ENCODE measurements around the gene CRTAC1. TPM values are rescaled to one million over a fixed set of nuclear protein-coding genes. Genes with fewer than 3 reads are reported as not detected.

Gene CRTAC1
- total RNA-seq, 4 donors from 2014 or later = 17.5 to 35.1 (median 22.9) TPM

DNA sequence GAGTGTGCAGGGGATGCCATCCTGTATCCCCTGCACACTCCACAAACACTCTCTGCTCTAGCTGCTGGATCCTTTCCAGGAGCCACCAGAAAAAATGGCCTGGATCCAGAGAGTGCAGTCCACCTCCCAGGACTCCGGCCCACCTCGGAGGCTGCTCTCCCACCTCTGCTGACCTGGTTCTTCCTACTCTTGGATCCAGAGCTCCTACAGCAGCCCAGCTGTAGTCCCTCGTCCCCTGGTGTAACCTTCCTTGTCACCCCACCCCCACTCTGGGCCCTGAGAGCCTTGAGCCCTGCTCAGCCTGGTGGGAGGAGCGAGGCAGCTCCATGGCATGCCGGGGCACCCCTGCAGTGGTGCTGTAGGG is 126.4 kb downstream of the CRTAC1 start:
- H3K4me3 ChIP-seq = no peak overlapping the region
- TF ChIP-seq EP300 (IDR thresholded peaks at IDR 0.05) (no peak), POLR2A (IDR thresholded peaks at IDR 0.05) (no peak)
- DNase-seq (ENCODE audit: low spot score in 2 of 2) = no peak
- WGBS, 2 donors = 47 to 51% methylated on average over 5 of the region's 5 CpGs
- H3K27ac ChIP-seq = no peak overlapping the region
- H3K4me1 ChIP-seq = peaks cover 0 to 6% (median 0%) of the 10 kb centered on the region in 4 donors
- no peaks in the 10 kb centered on the region for H3K9me3 ChIP-seq
- no peaks in the 10 kb centered on the region for H3K27me3 ChIP-seq
- no peaks in the 10 kb centered on the region for H3K36me3 ChIP-seq

DNA sequence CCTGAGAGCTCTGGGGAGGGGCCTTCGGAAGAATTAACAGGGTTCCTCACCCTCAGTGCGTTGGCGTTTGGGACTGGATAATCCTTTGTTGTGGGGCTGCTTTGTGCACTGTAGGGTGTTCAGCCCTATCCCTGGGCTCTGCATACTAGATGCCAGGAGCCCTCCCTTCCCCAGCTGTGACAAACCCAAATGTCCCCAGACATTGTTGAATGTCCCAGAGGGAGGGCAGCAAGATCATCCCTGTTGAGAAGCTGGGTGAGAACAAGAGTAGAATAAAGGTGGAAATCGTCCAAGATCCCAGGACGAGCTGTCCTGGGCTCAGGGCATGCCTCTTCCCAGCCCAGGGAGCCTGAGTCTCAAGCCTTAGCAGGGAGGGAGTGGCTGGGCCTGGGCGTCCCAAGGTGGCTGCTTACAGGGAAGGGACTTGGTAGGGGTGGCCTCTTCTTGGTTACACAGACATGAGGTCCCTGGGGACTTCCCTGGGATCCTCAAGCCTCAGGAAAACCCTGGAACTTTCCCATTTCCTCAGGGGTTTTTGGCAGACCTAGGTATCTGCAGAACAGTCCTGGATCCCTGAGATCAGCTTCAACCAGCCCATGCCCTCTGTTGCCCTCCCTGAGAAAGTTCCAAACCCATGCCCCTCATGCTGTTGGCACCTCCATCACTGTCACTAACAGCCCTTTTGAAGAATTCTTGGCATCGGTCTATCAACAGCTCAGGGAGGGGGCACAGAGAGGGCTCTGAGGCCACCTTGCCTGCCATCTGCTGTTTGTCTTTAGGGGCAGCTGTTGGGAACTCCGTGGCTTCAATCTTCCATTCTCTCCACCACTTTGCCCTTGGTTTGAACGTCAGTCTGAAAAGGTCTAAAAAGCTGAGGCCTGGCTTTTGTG is 127.0 kb downstream of the CRTAC1 start:
- no peak for DNase-seq (ENCODE audit: low spot score in 2 of 2)
- no peaks in the 10 kb centered on the region for H3K27me3 ChIP-seq

DNA sequence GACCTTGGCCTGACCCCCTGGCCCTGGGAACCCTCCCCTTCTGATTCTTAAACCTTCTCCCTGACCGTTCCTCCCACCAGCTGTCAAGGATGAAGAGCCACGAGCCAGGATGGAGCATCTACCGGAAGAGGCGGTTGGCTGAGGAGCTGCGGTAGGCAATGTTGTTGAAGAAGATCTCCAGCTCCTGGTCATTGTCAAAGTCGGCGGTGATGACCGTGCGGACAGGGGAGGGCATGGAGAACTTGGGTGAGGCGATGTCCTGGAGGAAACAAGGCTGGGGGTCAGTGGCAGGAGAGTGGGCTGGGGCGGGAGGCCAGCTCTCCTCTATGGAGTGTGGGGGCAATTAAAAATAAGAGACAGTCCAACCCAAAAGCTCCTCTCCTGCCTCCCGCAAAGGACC is 129.0 kb downstream of the CRTAC1 start:
- WGBS, 2 donors = 87 to 91% methylated on average over 12 of the region's 12 CpGs
- DNase-seq (ENCODE audit: low spot score in 2 of 2) = no peak
- Histone ChIP-seq H3K4me3 (no peak overlapping the region), H3K27ac (no peak overlapping the region), H3K36me3 (no peaks in the 10 kb centered on the region), H3K4me1 (peaks cover 0 to 6% (median 0%) of the 10 kb centered on the region in 4 donors), H3K27me3 (no peaks in the 10 kb centered on the region), H3K9me3 (no peaks in the 10 kb centered on the region)
- TF ChIP-seq, protein P1, sequence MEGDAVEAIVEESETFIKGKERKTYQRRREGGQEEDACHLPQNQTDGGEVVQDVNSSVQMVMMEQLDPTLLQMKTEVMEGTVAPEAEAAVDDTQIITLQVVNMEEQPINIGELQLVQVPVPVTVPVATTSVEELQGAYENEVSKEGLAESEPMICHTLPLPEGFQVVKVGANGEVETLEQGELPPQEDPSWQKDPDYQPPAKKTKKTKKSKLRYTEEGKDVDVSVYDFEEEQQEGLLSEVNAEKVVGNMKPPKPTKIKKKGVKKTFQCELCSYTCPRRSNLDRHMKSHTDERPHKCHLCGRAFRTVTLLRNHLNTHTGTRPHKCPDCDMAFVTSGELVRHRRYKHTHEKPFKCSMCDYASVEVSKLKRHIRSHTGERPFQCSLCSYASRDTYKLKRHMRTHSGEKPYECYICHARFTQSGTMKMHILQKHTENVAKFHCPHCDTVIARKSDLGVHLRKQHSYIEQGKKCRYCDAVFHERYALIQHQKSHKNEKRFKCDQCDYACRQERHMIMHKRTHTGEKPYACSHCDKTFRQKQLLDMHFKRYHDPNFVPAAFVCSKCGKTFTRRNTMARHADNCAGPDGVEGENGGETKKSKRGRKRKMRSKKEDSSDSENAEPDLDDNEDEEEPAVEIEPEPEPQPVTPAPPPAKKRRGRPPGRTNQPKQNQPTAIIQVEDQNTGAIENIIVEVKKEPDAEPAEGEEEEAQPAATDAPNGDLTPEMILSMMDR (IDR thresholded peaks at IDR 0.05) = no peak
- no peak for TF ChIP-seq POLR2A (IDR thresholded peaks at IDR 0.05)
- no peak for TF ChIP-seq EP300 (IDR thresholded peaks at IDR 0.05)

More for the DNA sequence above, 127.0 kb downstream of the CRTAC1 start:
- Histone ChIP-seq H3K36me3 (no peaks in the 10 kb centered on the region), H3K4me1 (peaks cover 0 to 6% (median 0%) of the 10 kb centered on the region in 4 donors), H3K27ac (no peak overlapping the region), H3K4me3 (no peak overlapping the region), H3K9me3 (no peaks in the 10 kb centered on the region)
- WGBS, 2 donors = 55 to 58% methylated on average over 8 to 9 of the region's 9 CpGs
- TF ChIP-seq EP300 (IDR thresholded peaks at IDR 0.05) = no peak
- TF ChIP-seq, protein P1 (IDR thresholded peaks at IDR 0.05) = no peak
- TF ChIP-seq POLR2A (IDR thresholded peaks at IDR 0.05) = no peak

DNA sequence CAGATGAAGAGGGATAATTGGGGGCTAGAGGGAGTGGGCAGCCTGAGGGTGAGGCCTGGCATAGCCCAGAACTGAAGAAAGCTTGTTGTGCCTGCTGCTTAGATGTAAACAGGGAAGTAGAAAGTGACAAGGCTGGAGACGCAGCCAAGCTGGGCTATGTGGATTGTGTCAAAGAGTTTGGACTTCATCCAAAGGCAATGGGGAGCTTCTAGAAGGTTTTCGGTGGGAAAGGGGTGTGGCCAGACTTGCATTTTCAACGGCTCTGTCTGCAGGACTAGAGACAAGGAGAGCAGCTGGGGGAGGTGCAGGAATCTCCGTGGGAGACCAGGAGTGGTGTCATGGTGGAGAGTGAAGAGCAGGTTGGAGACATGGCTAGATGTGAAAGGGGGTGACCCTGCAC is 132.0 kb downstream of the CRTAC1 start:
- H3K36me3 ChIP-seq = no peaks in the 10 kb centered on the region
- no peak overlapping the region for H3K27ac ChIP-seq
- no peaks in the 10 kb centered on the region for H3K9me3 ChIP-seq
- TF ChIP-seq, protein P1 (IDR thresholded peaks at IDR 0.05) = no peak
- TF ChIP-seq EP300 (IDR thresholded peaks at IDR 0.05) (no peak), POLR2A (IDR thresholded peaks at IDR 0.05) (no peak)
- H3K27me3 ChIP-seq = no peaks in the 10 kb centered on the region
- no peak for DNase-seq (ENCODE audit: low spot score in 2 of 2)
- peaks cover 0 to 3% (median 0%) of the 10 kb centered on the region in 4 donors for H3K4me1 ChIP-seq
- 10 to 17% methylated on average over 4 of the region's 4 CpGs for WGBS, 2 donors
- H3K4me3 ChIP-seq = no peak overlapping the region

DNA sequence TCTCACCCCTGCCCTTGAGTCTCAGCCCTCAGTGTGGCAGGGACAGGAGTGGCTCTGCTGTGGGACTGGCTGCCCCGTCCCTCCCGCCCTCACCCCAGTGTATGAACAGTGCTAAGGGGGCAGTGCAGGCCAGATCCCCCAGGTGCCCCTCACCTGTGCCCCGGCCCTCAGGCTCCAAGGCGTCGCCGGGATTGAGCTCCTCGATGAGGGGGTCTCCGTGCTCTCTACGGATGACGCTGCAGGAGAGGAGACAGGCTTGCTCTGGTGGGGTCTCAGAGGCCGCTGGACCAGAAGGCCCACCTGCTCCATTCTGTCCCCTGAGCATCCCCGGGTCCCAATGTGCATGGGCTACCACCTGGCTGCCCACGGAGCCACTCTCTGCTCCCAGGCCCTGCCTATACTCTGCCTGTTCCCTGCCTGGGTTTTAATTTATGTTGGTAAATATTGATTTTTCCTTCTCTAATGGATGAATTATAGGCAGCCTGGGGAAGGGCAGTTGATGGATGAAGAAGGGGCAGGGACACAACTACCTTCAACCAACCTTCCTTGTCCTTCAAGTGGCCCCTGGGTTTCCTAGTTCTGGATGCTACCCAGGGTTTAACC is 133.6 kb downstream of the CRTAC1 start:
- no peaks in the 10 kb centered on the region for H3K4me1 ChIP-seq
- no peaks in the 10 kb centered on the region for H3K9me3 ChIP-seq
- no peak for DNase-seq (ENCODE audit: low spot score in 2 of 2)
- 91 to 94% methylated on average over 10 to 13 of the region's 13 CpGs for WGBS, 2 donors
- H3K27ac ChIP-seq = no peak overlapping the region
- no peak overlapping the region for H3K4me3 ChIP-seq
- H3K36me3 ChIP-seq = no peaks in the 10 kb centered on the region
- TF ChIP-seq, protein P1 (IDR thresholded peaks at IDR 0.05) = no peak
- no peak for TF ChIP-seq EP300 (IDR thresholded peaks at IDR 0.05)
- no peak for TF ChIP-seq POLR2A (IDR thresholded peaks at IDR 0.05)
- no peaks in the 10 kb centered on the region for H3K27me3 ChIP-seq
